NAMALWA (cell line): ENCODE results near the gene PPP1R3C.

Experiments
- DNase-seq: peaks from one replicate; pipeline ENCODE4 v3.0.0-alpha.2; 2015; ENCODE audit warnings: low spot score

The PPP1R3C gene

GRCh38 chr10:91629715-91630549 is 2.9 kb downstream of the PPP1R3C start:
- no peak for DNase-seq

DNA sequence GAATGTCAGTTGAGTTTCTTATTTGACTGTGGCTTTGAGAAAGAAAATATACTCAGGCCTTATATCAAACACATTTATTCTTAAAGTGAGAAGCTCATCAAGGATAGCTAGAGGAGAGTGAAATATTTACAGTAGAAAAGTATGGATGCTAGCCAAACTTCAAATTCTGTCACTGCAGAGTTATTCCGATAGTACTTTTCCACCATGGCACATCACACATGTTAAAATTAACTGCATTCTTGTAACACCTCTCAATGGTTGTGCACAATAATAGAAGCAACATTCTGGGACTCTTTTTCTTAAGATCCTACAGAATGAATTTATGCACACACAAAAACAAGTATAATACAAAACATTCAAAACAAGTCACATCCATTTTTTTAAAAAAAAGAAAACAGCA is 4.5 kb downstream of the PPP1R3C start:
- no peak for DNase-seq

GRCh38 chr10:91627344-91628102 is 5.3 kb downstream of the PPP1R3C start:
- DNase-seq = no peak

DNA sequence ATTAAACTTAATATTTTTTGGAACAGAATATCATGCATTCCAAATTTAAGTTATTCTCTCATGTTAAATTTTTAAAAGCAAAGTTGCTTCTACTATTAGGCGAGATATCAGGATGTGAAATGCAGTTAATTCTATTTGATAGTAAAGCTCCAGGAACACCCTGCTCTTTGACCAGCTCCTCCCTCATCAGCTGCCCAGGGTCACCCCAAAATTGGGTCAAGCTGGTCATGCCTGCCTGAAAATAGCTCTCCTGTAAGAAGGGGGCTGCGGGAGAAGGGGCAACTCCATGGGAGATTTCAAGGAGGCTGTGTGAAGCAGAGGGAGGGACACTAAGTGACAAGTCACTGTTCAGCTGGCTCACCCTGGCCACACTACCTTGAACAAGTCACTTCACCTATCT is 5.9 kb downstream of the PPP1R3C start:
- no peak for DNase-seq

GRCh38 chr10:91624633-91625032 is 8.2 kb downstream of the PPP1R3C start:
- no peak for DNase-seq

GRCh38 chr10:91622601-91623000 is 10.3 kb downstream of the PPP1R3C start:
- DNase-seq = no peak

DNA sequence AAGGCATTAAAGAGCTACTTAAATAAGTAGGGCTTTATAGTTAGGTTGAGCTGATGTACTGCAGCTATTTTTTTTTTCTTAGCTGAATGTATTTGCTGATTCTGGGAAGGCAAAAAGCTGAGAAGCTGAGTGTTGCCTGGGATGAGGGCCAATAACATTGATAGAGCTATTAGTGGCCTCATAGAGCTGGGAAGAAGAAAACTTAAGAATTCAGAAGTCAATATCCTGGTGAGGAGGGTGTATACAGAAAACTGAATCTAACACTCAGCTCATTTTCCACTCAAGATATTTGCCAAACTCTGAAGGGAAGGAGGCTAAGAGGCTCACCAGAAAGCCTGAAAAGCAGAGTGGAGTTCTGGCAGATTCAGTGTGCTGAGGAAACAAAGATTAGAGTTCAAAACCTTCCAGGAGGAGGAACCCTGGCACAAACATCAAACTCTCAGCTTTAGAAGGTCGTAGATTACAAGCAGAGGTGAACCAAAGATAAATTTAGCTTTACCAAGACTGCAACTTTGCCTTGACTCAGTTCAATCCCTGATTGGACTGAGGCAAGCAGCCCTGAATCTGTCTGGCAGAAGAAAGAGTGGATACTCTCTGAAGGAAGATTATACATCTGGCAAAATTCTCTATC is 11.3 kb downstream of the PPP1R3C start:
- DNase-seq = no peak

GRCh38 chr10:91617072-91617609 is 15.7 kb downstream of the PPP1R3C start:
- no peak for DNase-seq

GRCh38 chr10:91616137-91616536 is 16.7 kb downstream of the PPP1R3C start:
- no peak for DNase-seq

DNA sequence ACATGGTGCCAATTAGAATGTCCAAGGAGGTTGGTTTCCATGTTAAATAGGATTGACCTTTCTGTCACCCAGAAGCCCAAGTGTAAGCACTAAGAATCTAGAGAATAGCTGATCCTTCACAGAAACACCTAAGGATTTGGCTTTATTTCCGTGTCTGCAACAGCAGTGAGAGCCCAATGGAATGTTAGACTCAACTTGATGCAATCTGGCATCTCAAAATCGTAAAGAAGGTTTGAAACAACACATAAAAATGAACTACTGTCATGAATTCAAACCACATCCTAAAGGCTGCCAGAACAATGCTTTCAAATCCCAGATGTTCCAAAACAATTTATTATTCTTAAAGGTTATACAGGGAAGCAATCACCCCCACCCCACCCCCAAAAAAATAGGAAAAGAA is 18.6 kb downstream of the PPP1R3C start:
- DNase-seq = no peak

- DNase-seq = no peak
These were observed 19.3 kb downstream of the PPP1R3C start for GRCh38 chr10:91613411-91614187.

GRCh38 chr10:91610919-91611318 is 22.0 kb downstream of the PPP1R3C start:
- no peak for DNase-seq

DNA sequence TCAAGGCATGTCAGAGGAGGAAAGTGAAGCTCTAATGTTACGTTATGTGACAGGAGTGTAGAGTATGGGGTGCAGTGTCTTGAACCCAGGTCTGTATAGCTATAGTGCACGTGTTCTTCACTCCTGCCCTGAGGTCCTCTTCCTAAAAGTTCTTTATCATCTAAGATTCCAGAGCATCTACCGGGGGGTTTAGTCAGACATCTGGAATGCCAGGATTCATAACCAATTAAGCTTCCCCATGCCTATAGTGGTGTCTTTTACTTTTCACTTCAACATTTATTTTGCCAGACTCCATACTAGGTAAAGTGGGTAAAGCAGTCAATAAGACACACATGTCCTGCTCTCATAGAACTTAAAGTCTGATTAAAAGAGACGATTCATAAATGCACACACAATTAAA is 22.4 kb downstream of the PPP1R3C start:
- no peak for DNase-seq

GRCh38 chr10:91607646-91608403 is 25.0 kb downstream of the PPP1R3C start:
- no peak for DNase-seq

DNA sequence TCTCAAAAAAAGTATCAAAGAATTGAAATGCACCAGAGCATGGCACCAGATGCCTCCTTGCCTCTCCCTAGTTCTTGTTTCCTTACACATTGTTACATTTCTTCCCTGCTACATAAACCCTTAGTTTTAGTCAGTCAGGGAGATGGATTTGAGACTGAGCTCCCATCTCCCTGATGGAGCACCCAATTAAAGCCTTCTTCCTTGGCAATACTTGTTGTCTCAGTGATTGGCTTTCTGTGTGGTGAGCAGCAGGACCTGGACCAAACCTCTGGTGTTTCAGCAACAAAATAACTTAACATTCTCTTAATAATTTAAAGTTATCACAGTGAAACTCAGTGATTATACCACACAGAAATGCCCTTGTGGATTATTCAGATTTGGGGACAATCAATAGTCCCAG is 26.9 kb downstream of the PPP1R3C start:
- DNase-seq = no peak

- DNase-seq = no peak
These were observed 28.0 kb downstream of the PPP1R3C start for GRCh38 chr10:91604553-91605534.

GRCh38 chr10:91603931-91604331 is 28.9 kb downstream of the PPP1R3C start:
- no peak for DNase-seq

DNA sequence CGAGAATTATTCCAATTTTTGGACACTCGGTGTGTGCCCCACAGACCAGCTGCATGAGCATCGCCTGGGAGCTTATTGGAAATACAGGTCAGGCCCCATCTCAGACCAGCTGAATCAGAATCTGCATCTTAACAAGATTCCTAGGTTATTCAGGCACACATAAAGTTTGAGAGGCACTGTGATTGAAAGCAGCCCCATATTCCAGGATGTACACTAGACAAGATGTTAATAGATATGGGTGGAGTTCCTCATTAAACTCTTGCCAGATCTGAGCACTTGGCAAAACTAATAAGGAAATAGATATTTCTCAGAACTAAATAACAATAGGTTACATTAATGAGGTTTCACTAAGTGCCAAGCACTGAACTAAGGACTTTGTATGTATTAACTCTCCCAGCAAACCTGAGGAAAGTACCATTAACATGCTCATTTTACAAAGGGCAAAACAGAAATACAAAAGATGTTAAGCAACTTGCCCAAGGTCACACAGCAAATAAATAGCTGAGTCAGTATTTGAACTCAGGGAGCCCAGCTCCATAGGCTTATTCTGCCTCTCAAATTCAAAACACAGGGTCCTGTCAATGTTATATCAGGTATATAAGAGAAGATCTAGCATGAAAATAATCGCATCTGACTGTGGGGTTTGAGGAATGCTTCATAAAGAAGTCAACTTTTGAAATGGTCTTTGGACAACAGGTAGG is 29.9 kb downstream of the PPP1R3C start:
- no peak for DNase-seq

DNA sequence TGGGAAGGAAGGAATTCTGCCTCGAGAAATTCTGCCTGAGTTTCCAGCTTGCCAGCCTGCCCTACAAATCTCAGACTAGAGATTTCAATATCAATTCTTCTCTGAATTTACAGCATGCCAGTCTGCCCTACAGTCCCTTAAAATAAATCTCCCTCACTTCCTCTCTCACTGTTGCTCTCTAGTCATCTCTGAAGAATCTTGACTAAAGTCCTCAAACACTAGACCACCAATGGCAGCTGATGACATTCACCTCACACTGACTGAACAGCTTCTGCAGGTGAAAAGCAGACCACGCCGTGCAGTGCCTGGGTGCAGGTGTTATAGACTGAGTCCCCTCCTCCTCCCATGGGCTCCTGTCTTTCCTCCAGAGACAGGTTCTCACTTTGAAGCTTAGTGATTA is 30.4 kb downstream of the PPP1R3C start:
- DNase-seq = no peak
